Liver (tissue), 9 donors: ENCODE data around the gene FLAD1. TPM values are rescaled to one million over a fixed set of nuclear protein-coding genes. Genes with fewer than 3 reads are reported as not detected.

Experiments used
- DNase-seq: peaks from one replicate; pipeline ENCODE4 v3.0.0-alpha.2; 2017; ENCODE audit warnings: low spot score
- H3K27ac ChIP-seq, 2 donors: one replicate each; pipeline ENCODE4 v1.7.0; 2013; ENCODE audit warnings: inconsistent platforms in 2 of 2, low read length in 2 of 2, control low read depth in 1 of 2, low read depth in 1 of 2, mild to moderate bottlenecking in 1 of 2
- H3K27me3 ChIP-seq, 4 donors: one replicate each; pipeline versions ENCODE4 v1.6.1 to v1.7.0; 2013; ENCODE audit warnings: low read length in 3 of 4, inconsistent platforms in 1 of 4, mild to moderate bottlenecking in 1 of 4, moderate library complexity in 1 of 4; ENCODE audit not compliant: control insufficient read depth in 4 of 4, insufficient read depth in 4 of 4
- H3K36me3 ChIP-seq, 4 donors: one replicate each; pipeline versions ENCODE4 v1.6.1 to v1.7.0; 2013; ENCODE audit warnings: low read length in 3 of 4, mild to moderate bottlenecking in 3 of 4, low read depth in 1 of 4, moderate library complexity in 1 of 4; ENCODE audit not compliant: control insufficient read depth in 4 of 4, insufficient read depth in 3 of 4
- H3K4me1 ChIP-seq, 4 donors: one replicate each; pipeline versions ENCODE4 v1.6.1 to v1.7.0; 2013; ENCODE audit warnings: low read length in 3 of 4, mild to moderate bottlenecking in 3 of 4, moderate library complexity in 1 of 4; ENCODE audit not compliant: control insufficient read depth in 4 of 4, insufficient read depth in 4 of 4
- H3K4me3 ChIP-seq, 3 donors: one replicate each; pipeline versions ENCODE4 v1.6.1 to v1.7.0; 2013; ENCODE audit warnings: low read length in 3 of 3, control low read depth in 1 of 3, low read depth in 1 of 3, mild to moderate bottlenecking in 1 of 3
- H3K9ac ChIP-seq, 2 donors: one replicate each; pipeline ENCODE4 v1.7.0; 2013; ENCODE audit warnings: low read length in 2 of 2, mild to moderate bottlenecking in 2 of 2, moderate library complexity in 2 of 2, control low read depth in 1 of 2, low read depth in 1 of 2
- H3K9me3 ChIP-seq, 4 donors: one replicate each; pipeline versions ENCODE4 v1.6.1 to v1.7.0; 2013; ENCODE audit warnings: low read length in 3 of 4; ENCODE audit not compliant: control insufficient read depth in 4 of 4
- EGR1 ChIP-seq, 2 donors: IDR thresholded peaks; 2 replicates each; pipeline ENCODE4 v1.6.1; 2016 to 2018; ENCODE audit warnings: antibody characterized with exemption in 2 of 2, low read depth in 2 of 2
- FOXA1 ChIP-seq: IDR thresholded peaks from 2 replicates; pipeline ENCODE4 v1.6.1; 2016; ENCODE audit warnings: antibody characterized with exemption
- GABPA ChIP-seq, 2 donors: IDR thresholded peaks in 1 of 2; conservative IDR thresholded peaks in 1 of 2; 2 replicates each; pipeline ENCODE4 v1.6.1; 2016; ENCODE audit warnings: antibody characterized with exemption in 2 of 2, mild to moderate bottlenecking in 1 of 2, moderate library complexity in 1 of 2
- JUND ChIP-seq, 2 donors: IDR thresholded peaks; 2 replicates each; pipeline ENCODE4 v1.6.1; 2016; ENCODE audit warnings: antibody characterized with exemption in 2 of 2
- MAX ChIP-seq: IDR thresholded peaks from 2 replicates; pipeline ENCODE4 v1.6.1; 2016; ENCODE audit warnings: antibody characterized with exemption
- NR2F2 ChIP-seq: IDR thresholded peaks from 2 replicates; pipeline ENCODE4 v1.6.1; 2016; ENCODE audit warnings: antibody characterized with exemption
- RAD21 ChIP-seq, 2 donors: IDR thresholded peaks; 2 replicates each; pipeline ENCODE4 v1.6.1; 2016; ENCODE audit warnings: antibody characterized with exemption in 2 of 2, mild to moderate bottlenecking in 2 of 2
- REST ChIP-seq: IDR thresholded peaks from 2 replicates; pipeline ENCODE4 v1.6.1; 2016; ENCODE audit warnings: antibody characterized with exemption, mild to moderate bottlenecking
- SP1 ChIP-seq: IDR thresholded peaks from 2 replicates; pipeline ENCODE4 v1.6.1; 2018; ENCODE audit warnings: antibody characterized with exemption, mild to moderate bottlenecking
- YY1 ChIP-seq: IDR thresholded peaks from 2 replicates; pipeline ENCODE4 v1.6.1; 2016; ENCODE audit warnings: antibody characterized with exemption, mild to moderate bottlenecking
- ZBTB33 ChIP-seq: IDR thresholded peaks from 2 replicates; pipeline ENCODE4 v1.6.1; 2016; ENCODE audit warnings: antibody characterized with exemption
- WGBS: extraction: QIAGEN DNeasy Blood & Tissue Kit; methylation state at CpG from one replicate; pipeline ENCODE4 v1.1.7; 2013; 5-methylcytosine and 5-hydroxymethylcytosine counted together
- polyA plus RNA-seq, 2 donors: library from polyadenylated mRNA; stranded (reverse) in 1 of 2; unstranded in 1 of 2; fragments of 200-250 nt in 1 of 2; fragments of >200 nt in 1 of 2; fragmentation: Nextera tagmentation in 1 of 2; extraction: Ambion mirVana in 1 of 2; gene quantifications; one replicate each; pipeline versions ENCODE4 v1.2.1 to v1.2.3, GENCODE V29; 2013 to 2015
- total RNA-seq, 2 donors: library from RNA; depleted of rRNA; stranded (reverse); fragments of >200 nt; gene quantifications; one replicate each; pipeline ENCODE4 v1.2.3, GENCODE V29; 2014
- TF ChIP-seq, protein P1 (sequence below): IDR thresholded peaks from 2 replicates; pipeline ENCODE4 v1.6.1; 2016; ENCODE audit warnings: antibody characterized with exemption
- TF ChIP-seq, protein P2 (sequence below): fragments of 150-350 bp; IDR thresholded peaks from 2 replicates; pipeline ENCODE4 v1.5.1; 2017; ENCODE audit warnings: improper control_type of control experiment, low read depth, low read length; ENCODE audit not compliant: missing input control
- donor health status: healthy.
- donor health status: healthy.
- donor health status: healthy.
- donor health status: healthy.
- donor health status: healthy.

The FLAD1 gene
- total and polyA plus RNA-seq, 4 donors = 10.4 to 31.6 (median 22.5) TPM

GRCh38 chr1:154938604-154939399 lies 44.3 kb upstream of the FLAD1 start (continued):
- TF ChIP-seq REST (no peak), RAD21 (IDR thresholded peaks at IDR 0.05) (no peak)

- Histone ChIP-seq H3K9ac (no peak overlapping the region), H3K9me3 (no peaks in the 10 kb centered on the region), H3K36me3 (no peaks in the 10 kb centered on the region), H3K27ac (no peak overlapping the region), H3K4me1 (peaks cover 6 to 55% (median 35%) of the 10 kb centered on the region in 4 donors), H3K4me3 (no peak overlapping the region), H3K27me3 (no peaks in the 10 kb centered on the region)
- 97% methylated on average over 1 of the region's 1 CpG for WGBS
- DNase-seq = no peak
- TF ChIP-seq MAX (no peak), SP1 (no peak), REST (no peak), GABPA (IDR thresholded peaks at IDR 0.05 in 1 of 2, conservative IDR thresholded peaks at IDR 0.05 in 1 of 2) (no peak), EGR1 (IDR thresholded peaks at IDR 0.05; ENCODE audit: low read depth in 2 of 2) (no peak), JUND (IDR thresholded peaks at IDR 0.05) (no peak), ZBTB33 (no peak), NR2F2 (no peak), FOXA1 (no peak), YY1 (no peak)
- TF ChIP-seq, protein P1, sequence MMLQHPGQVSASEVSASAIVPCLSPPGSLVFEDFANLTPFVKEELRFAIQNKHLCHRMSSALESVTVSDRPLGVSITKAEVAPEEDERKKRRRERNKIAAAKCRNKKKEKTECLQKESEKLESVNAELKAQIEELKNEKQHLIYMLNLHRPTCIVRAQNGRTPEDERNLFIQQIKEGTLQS = no peak
- TF ChIP-seq, protein P2, sequence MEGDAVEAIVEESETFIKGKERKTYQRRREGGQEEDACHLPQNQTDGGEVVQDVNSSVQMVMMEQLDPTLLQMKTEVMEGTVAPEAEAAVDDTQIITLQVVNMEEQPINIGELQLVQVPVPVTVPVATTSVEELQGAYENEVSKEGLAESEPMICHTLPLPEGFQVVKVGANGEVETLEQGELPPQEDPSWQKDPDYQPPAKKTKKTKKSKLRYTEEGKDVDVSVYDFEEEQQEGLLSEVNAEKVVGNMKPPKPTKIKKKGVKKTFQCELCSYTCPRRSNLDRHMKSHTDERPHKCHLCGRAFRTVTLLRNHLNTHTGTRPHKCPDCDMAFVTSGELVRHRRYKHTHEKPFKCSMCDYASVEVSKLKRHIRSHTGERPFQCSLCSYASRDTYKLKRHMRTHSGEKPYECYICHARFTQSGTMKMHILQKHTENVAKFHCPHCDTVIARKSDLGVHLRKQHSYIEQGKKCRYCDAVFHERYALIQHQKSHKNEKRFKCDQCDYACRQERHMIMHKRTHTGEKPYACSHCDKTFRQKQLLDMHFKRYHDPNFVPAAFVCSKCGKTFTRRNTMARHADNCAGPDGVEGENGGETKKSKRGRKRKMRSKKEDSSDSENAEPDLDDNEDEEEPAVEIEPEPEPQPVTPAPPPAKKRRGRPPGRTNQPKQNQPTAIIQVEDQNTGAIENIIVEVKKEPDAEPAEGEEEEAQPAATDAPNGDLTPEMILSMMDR = no peak
Measured at GRCh38 chr1:154940213-154940560, 43.0 kb upstream of the FLAD1 start.
